ENCODE results near the gene CLCN7. TPM values are rescaled to one million over a fixed set of nuclear protein-coding genes. Genes with fewer than 3 reads are reported as not detected.

CLCN7 gene
- total and polyA plus RNA-seq, 9 of the 15 experiments (the other 6 are each of a cell fraction or from before 2014, with no cell fraction given), result 0.06 to 126 (median 18.7) TPM

DNA sequence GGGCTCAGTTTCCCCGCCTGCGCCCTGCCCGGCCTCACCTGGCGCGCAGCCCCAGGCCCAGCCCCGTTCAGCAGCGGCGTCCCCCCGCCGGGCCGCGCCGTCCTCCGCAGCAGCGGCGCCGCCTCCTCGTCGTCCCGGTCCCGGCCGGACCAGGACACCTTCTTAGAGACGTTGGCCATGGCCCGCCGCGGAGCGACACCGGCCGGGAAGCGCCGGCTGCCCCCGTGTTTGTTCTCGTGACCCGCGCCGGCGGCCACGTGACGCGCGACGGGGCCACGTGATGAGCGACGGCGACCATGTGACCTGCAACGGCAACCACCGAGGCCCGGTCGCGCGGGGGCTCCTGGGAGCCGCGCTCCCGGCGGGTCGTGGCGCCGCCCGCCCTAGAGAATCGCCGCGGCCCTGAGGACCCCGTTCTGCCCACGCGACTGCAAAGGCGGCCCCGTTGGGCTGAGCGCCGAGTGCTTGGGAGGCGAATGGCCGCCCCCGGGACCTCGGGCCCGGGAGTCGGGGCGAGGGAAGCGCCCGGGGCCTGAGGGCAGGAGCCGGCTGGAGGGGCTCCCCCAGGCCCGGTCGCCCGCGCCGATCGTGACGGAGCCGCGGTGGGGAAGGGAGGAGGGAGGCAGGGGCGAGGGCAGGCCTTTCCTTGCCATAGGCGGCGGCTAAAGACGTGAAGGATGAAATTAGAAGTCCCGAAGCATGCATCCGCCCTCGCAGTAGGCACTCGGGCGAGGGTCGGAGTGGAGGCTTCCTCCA, at the start of gene CLCN7 (continued):
- TF ChIP-seq SRF (CRISPR knock-in tag; IDR thresholded peaks at IDR 0.05), result peak in 1 of 2 experiments; percentile 45; a peak in 2 of 4 replicates
- 0 out of 2 replicates have a peak, but pooled peaks have one; percentile 34 for TF ChIP-seq ATF2 (CRISPR knock-in tag; IDR thresholded peaks at IDR 0.05)
- peak; percentile 53; the same call in 1 of the 2 replicates for TF ChIP-seq SOX6 (IDR thresholded peaks at IDR 0.05)
- TF ChIP-seq, protein P1, sequence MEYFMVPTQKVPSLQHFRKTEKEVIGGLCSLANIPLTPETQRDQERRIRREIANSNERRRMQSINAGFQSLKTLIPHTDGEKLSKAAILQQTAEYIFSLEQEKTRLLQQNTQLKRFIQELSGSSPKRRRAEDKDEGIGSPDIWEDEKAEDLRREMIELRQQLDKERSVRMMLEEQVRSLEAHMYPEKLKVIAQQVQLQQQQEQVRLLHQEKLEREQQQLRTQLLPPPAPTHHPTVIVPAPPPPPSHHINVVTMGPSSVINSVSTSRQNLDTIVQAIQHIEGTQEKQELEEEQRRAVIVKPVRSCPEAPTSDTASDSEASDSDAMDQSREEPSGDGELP (CRISPR knock-in tag; IDR thresholded peaks at IDR 0.05; ENCODE audit: borderline replicate concordance), result peak; percentile 86
- peak; percentile 61; the same call in 1 of the 2 replicates for TF ChIP-seq ZNF41 (CRISPR knock-in tag; conservative IDR thresholded peaks at IDR 0.05)
- TF ChIP-seq ZNF76 (CRISPR knock-in tag; IDR thresholded peaks at IDR 0.05; ENCODE audit: borderline replicate concordance), result peak; percentile 49; the same call in 1 of the 2 replicates
- TF ChIP-seq ZBTB40 (IDR thresholded peaks at IDR 0.05), result no peak; the same call in 1 of the 2 replicates
- peak; percentile 36; the same call in 1 of the 2 replicates for TF ChIP-seq ZBTB40 (CRISPR knock-in tag; IDR thresholded peaks at IDR 0.05)
- TF ChIP-seq TEAD1 (CRISPR knock-in tag; IDR thresholded peaks at IDR 0.05), result peak; percentile 48 to 70; a peak in 3 of 4 replicates
- TF ChIP-seq HSF4 (CRISPR knock-in tag; IDR thresholded peaks at IDR 0.05; ENCODE audit: borderline replicate concordance), result no peak
- TF ChIP-seq BRD4 (IDR thresholded peaks at IDR 0.05), result peak; percentile 85
- TF ChIP-seq POLR2AphosphoS5 (IDR thresholded peaks at IDR 0.05; ENCODE audit: control insufficient read depth, insufficient read depth, low read depth, low read length), result peak; percentile 48
- TF ChIP-seq ZNF217 (CRISPR knock-in tag; IDR thresholded peaks at IDR 0.05), result 0 out of 2 replicates have a peak, but pooled peaks have one; percentile 49

Measured in K562 (cell line).